HG03280 (cell line): ENCODE results near the gene CAMSAP3.
A peak's percentile ranks its signal among the peaks of the same experiment; 100 is the strongest.
"Not testable (repeated sequence)": the region's sequence is repeated elsewhere in the genome, so short reads cannot be mapped to it uniquely, and the experiment has no call there.

Experiments used
- ATAC-seq: cut with Tn5 transposase; IDR thresholded peaks from one replicate; pipeline ENCODE4 v1.9.1; 2021; ENCODE audit warnings: mild to moderate bottlenecking, moderate library complexity; ENCODE audit not compliant: unreplicated experiment

The CAMSAP3 gene

GRCh38 chr19:7628589-7629311 is 33.1 kb downstream of the CAMSAP3 start:
- no peak for ATAC-seq

GRCh38 chr19:7629347-7630054 is 33.8 kb downstream of the CAMSAP3 start, which contains the start of the genes PET100 and XAB2:
PET100 (plus strand) TSS chr19:7629793; CDS start chr19:7629834, 41 bp downstream.
XAB2 (minus strand) TSS chr19:7629545; CDS start chr19:7629527, 18 bp downstream.
- ATAC-seq, result peak; percentile 93

GRCh38 chr19:7631577-7631976 is 35.9 kb downstream of the CAMSAP3 start:
- ATAC-seq, result no peak

GRCh38 chr19:7632340-7633203 is 36.9 kb downstream of the CAMSAP3 start:
- no peak for ATAC-seq

- no peak for ATAC-seq
Observed at GRCh38 chr19:7633698-7634097, 38.0 kb downstream of the CAMSAP3 start, which contains the start of gene PCP2. PCP2 (minus strand) TSS chr19:7633719; CDS start chr19:7633457, 262 bp downstream.

GRCh38 chr19:7635670-7636069 is 40.0 kb downstream of the CAMSAP3 start:
- no peak for ATAC-seq

- no peak for ATAC-seq
Observed at GRCh38 chr19:7636317-7636690, 40.6 kb downstream of the CAMSAP3 start.

- peak; percentile 68 for ATAC-seq
Observed at GRCh38 chr19:7636691-7637373, 41.2 kb downstream of the CAMSAP3 start, which contains the start of gene STXBP2. STXBP2 (plus strand) TSS chr19:7637110; CDS start chr19:7637150, 40 bp downstream.

- ATAC-seq, result peak; percentile 24
Observed at GRCh38 chr19:7637374-7638256, 42.0 kb downstream of the CAMSAP3 start.

GRCh38 chr19:7638802-7639465 is 43.3 kb downstream of the CAMSAP3 start:
- no peak for ATAC-seq

GRCh38 chr19:7639863-7640348 is 44.2 kb downstream of the CAMSAP3 start:
- no peak for ATAC-seq

GRCh38 chr19:7640803-7641202 is 45.1 kb downstream of the CAMSAP3 start:
- no peak for ATAC-seq

- no peak for ATAC-seq
Observed at GRCh38 chr19:7641290-7642276, 45.9 kb downstream of the CAMSAP3 start.

GRCh38 chr19:7642295-7643030 is 46.8 kb downstream of the CAMSAP3 start:
- ATAC-seq, result no peak

- ATAC-seq, result no peak
Observed at GRCh38 chr19:7643031-7643415, 47.4 kb downstream of the CAMSAP3 start.

GRCh38 chr19:7643629-7644549 is 48.2 kb downstream of the CAMSAP3 start:
- not testable (repeated sequence) for ATAC-seq
